HEK293T (cell line): ENCODE data around the gene CPLX3.

ENCODE experiments used
- ARNT ChIP-seq: fragments of 450-650 bp; IDR thresholded peaks from 2 replicates; pipeline ENCODE4 v1.6.1; 2017; ENCODE audit warnings: mild to moderate bottlenecking
- BHLHE40 ChIP-seq: fragments of 450-650 bp; IDR thresholded peaks from 2 replicates; pipeline ENCODE4 v1.6.1; 2016; ENCODE audit warnings: mild to moderate bottlenecking, moderate library complexity, borderline replicate concordance
- CTBP1 ChIP-seq: fragments of 450-650 bp; IDR thresholded peaks from 2 replicates; pipeline ENCODE4 v1.6.1; 2016; ENCODE audit warnings: borderline replicate concordance
- ELF4 ChIP-seq: fragments of 450-650 bp; IDR thresholded peaks from 2 replicates; pipeline ENCODE4 v1.6.1; 2017; ENCODE audit warnings: antibody characterized with exemption
- FOXA1 ChIP-seq: fragments of 450-650 bp; IDR thresholded peaks from 2 replicates; pipeline ENCODE4 v1.6.1; 2016; ENCODE audit warnings: mild to moderate bottlenecking
- FOXM1 ChIP-seq: fragments of 450-650 bp; IDR thresholded peaks from 2 replicates; pipeline ENCODE4 v1.6.1; 2017; ENCODE audit warnings: mild to moderate bottlenecking, borderline replicate concordance
- HDGF ChIP-seq: fragments of 450-650 bp; IDR thresholded peaks from 2 replicates; pipeline ENCODE4 v1.6.1; 2017; ENCODE audit warnings: antibody characterized with exemption, borderline replicate concordance
- L3MBTL2 ChIP-seq: fragments of 450-650 bp; conservative IDR thresholded peaks from 2 replicates; pipeline ENCODE4 v1.6.1; 2016; ENCODE audit warnings: mild to moderate bottlenecking
- SP1 ChIP-seq: fragments of 450-650 bp; IDR thresholded peaks from 2 replicates; pipeline ENCODE4 v1.6.1; 2017
- SUZ12 ChIP-seq: fragments of 450-650 bp; IDR thresholded peaks from 2 replicates; pipeline ENCODE4 v1.6.1; 2016; ENCODE audit warnings: mild to moderate bottlenecking
- TARDBP ChIP-seq: fragments of 450-650 bp; IDR thresholded peaks from 2 replicates; pipeline ENCODE4 v1.6.1; 2016

- TF ChIP-seq CTBP1 (no peak), ELF4 (no peak), FOXA1 (no peak), SP1 (no peak), ARNT (no peak), L3MBTL2 (no peak), BHLHE40 (no peak), SUZ12 (no peak), HDGF (peak; percentile 96), FOXM1 (no peak), TARDBP (no peak)
Observed at GRCh38 chr15:74799856-74800558, 26.4 kb upstream of the CPLX3 start.
